Liver (tissue), 9 donors: Measurements from ENCODE around the gene ILDR1. TPM values are rescaled to one million over a fixed set of nuclear protein-coding genes. Genes with fewer than 3 reads are reported as not detected.

ENCODE experiments used
- DNase-seq: peaks from one replicate; pipeline ENCODE4 v3.0.0-alpha.2; 2017; ENCODE audit warnings: low spot score
- H3K27ac ChIP-seq, 2 donors: one replicate each; pipeline ENCODE4 v1.7.0; 2013; ENCODE audit warnings: inconsistent platforms in 2 of 2, low read length in 2 of 2, control low read depth in 1 of 2, low read depth in 1 of 2, mild to moderate bottlenecking in 1 of 2
- H3K27me3 ChIP-seq, 4 donors: one replicate each; pipeline versions ENCODE4 v1.6.1 to v1.7.0; 2013; ENCODE audit warnings: low read length in 3 of 4, inconsistent platforms in 1 of 4, mild to moderate bottlenecking in 1 of 4, moderate library complexity in 1 of 4; ENCODE audit not compliant: control insufficient read depth in 4 of 4, insufficient read depth in 4 of 4
- H3K36me3 ChIP-seq, 4 donors: one replicate each; pipeline versions ENCODE4 v1.6.1 to v1.7.0; 2013; ENCODE audit warnings: low read length in 3 of 4, mild to moderate bottlenecking in 3 of 4, low read depth in 1 of 4, moderate library complexity in 1 of 4; ENCODE audit not compliant: control insufficient read depth in 4 of 4, insufficient read depth in 3 of 4
- H3K4me1 ChIP-seq, 4 donors: one replicate each; pipeline versions ENCODE4 v1.6.1 to v1.7.0; 2013; ENCODE audit warnings: low read length in 3 of 4, mild to moderate bottlenecking in 3 of 4, moderate library complexity in 1 of 4; ENCODE audit not compliant: control insufficient read depth in 4 of 4, insufficient read depth in 4 of 4
- H3K4me3 ChIP-seq, 3 donors: one replicate each; pipeline versions ENCODE4 v1.6.1 to v1.7.0; 2013; ENCODE audit warnings: low read length in 3 of 3, control low read depth in 1 of 3, low read depth in 1 of 3, mild to moderate bottlenecking in 1 of 3
- H3K9ac ChIP-seq, 2 donors: one replicate each; pipeline ENCODE4 v1.7.0; 2013; ENCODE audit warnings: low read length in 2 of 2, mild to moderate bottlenecking in 2 of 2, moderate library complexity in 2 of 2, control low read depth in 1 of 2, low read depth in 1 of 2
- H3K9me3 ChIP-seq, 4 donors: one replicate each; pipeline versions ENCODE4 v1.6.1 to v1.7.0; 2013; ENCODE audit warnings: low read length in 3 of 4; ENCODE audit not compliant: control insufficient read depth in 4 of 4
- ATF3 ChIP-seq: IDR thresholded peaks from 2 replicates; pipeline ENCODE4 v1.6.1; 2016; ENCODE audit warnings: antibody characterized with exemption
- EGR1 ChIP-seq, 2 donors: IDR thresholded peaks; 2 replicates each; pipeline ENCODE4 v1.6.1; 2016 to 2018; ENCODE audit warnings: antibody characterized with exemption in 2 of 2, low read depth in 2 of 2
- HNF4A ChIP-seq, 2 donors: conservative IDR thresholded peaks; 2 replicates each; pipeline ENCODE4 v1.6.1; 2016; ENCODE audit warnings: antibody characterized with exemption in 2 of 2, mild to moderate bottlenecking in 2 of 2
- RAD21 ChIP-seq, 2 donors: IDR thresholded peaks; 2 replicates each; pipeline ENCODE4 v1.6.1; 2016; ENCODE audit warnings: antibody characterized with exemption in 2 of 2, mild to moderate bottlenecking in 2 of 2
- REST ChIP-seq: IDR thresholded peaks from 2 replicates; pipeline ENCODE4 v1.6.1; 2016; ENCODE audit warnings: antibody characterized with exemption, mild to moderate bottlenecking
- SP1 ChIP-seq: IDR thresholded peaks from 2 replicates; pipeline ENCODE4 v1.6.1; 2018; ENCODE audit warnings: antibody characterized with exemption, mild to moderate bottlenecking
- YY1 ChIP-seq: IDR thresholded peaks from 2 replicates; pipeline ENCODE4 v1.6.1; 2016; ENCODE audit warnings: antibody characterized with exemption, mild to moderate bottlenecking
- WGBS: extraction: QIAGEN DNeasy Blood & Tissue Kit; methylation state at CpG from one replicate; pipeline ENCODE4 v1.1.7; 2013; 5-methylcytosine and 5-hydroxymethylcytosine counted together
- polyA plus RNA-seq, 2 donors: library from polyadenylated mRNA; stranded (reverse) in 1 of 2; unstranded in 1 of 2; fragments of 200-250 nt in 1 of 2; fragments of >200 nt in 1 of 2; fragmentation: Nextera tagmentation in 1 of 2; extraction: Ambion mirVana in 1 of 2; gene quantifications; one replicate each; pipeline versions ENCODE4 v1.2.1 to v1.2.3, GENCODE V29; 2013 to 2015
- total RNA-seq, 2 donors: library from RNA; depleted of rRNA; stranded (reverse); fragments of >200 nt; gene quantifications; one replicate each; pipeline ENCODE4 v1.2.3, GENCODE V29; 2014
- TF ChIP-seq, protein P1 (sequence below): fragments of 150-350 bp; IDR thresholded peaks from 2 replicates; pipeline ENCODE4 v1.5.1; 2017; ENCODE audit warnings: improper control_type of control experiment, low read depth, low read length; ENCODE audit not compliant: missing input control
- TF ChIP-seq, protein P2 (sequence below): IDR thresholded peaks from 2 replicates; pipeline ENCODE4 v1.6.1; 2016; ENCODE audit warnings: antibody characterized with exemption
- donor health status: healthy.
- donor health status: healthy.
- donor health status: healthy.
- donor health status: healthy.
- donor health status: healthy.

The ILDR1 gene
- total and polyA plus RNA-seq, 4 donors: 0.07 to 1.7 (median 0.19) TPM

DNA sequence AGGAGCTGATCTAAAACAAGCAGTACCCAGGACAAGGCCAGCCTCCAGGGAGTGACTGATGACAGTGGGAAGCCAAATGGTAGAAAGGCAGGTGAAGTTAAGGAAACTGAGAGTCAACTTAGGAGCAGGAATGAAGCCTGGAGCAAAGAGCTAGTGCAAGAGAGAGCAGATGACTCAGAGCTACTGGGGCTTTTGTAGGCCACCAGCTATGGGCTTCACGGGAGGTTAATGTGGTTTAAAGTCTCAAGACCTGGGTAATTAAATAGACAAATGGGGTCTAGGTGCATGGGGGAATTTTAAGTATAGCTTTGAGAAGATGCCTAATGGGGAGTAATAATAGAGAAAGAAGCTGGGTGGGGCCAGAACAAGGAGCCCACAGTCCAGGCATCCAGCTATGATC, 36.2 kb upstream of the ILDR1 start:
- H3K9me3 ChIP-seq: no peaks in the 10 kb centered on the region
- H3K4me1 ChIP-seq: no peaks in the 10 kb centered on the region
- TF ChIP-seq, protein P1, sequence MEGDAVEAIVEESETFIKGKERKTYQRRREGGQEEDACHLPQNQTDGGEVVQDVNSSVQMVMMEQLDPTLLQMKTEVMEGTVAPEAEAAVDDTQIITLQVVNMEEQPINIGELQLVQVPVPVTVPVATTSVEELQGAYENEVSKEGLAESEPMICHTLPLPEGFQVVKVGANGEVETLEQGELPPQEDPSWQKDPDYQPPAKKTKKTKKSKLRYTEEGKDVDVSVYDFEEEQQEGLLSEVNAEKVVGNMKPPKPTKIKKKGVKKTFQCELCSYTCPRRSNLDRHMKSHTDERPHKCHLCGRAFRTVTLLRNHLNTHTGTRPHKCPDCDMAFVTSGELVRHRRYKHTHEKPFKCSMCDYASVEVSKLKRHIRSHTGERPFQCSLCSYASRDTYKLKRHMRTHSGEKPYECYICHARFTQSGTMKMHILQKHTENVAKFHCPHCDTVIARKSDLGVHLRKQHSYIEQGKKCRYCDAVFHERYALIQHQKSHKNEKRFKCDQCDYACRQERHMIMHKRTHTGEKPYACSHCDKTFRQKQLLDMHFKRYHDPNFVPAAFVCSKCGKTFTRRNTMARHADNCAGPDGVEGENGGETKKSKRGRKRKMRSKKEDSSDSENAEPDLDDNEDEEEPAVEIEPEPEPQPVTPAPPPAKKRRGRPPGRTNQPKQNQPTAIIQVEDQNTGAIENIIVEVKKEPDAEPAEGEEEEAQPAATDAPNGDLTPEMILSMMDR: no peak
- no peak overlapping the region for H3K4me3 ChIP-seq
- no peaks in the 10 kb centered on the region for H3K36me3 ChIP-seq
- no peak for DNase-seq
- whole genome bisulfite sequencing: 82% methylated on average over 1 of the region's 1 CpG
- no peaks in the 10 kb centered on the region for H3K27me3 ChIP-seq
- no peak overlapping the region for H3K27ac ChIP-seq
- no peak overlapping the region for H3K9ac ChIP-seq

- Histone ChIP-seq H3K36me3 (no peaks in the 10 kb centered on the region), H3K9me3 (no peaks in the 10 kb centered on the region), H3K27ac (no peak overlapping the region), H3K4me1 (no peaks in the 10 kb centered on the region), H3K4me3 (no peak overlapping the region), H3K27me3 (peaks cover 0 to 3% (median 0%) of the 10 kb centered on the region in 4 donors), H3K9ac (no peak overlapping the region)
- 93% methylated on average over 2 of the region's 2 CpGs for WGBS
- no peak for TF ChIP-seq SP1
- no peak for TF ChIP-seq ATF3
- TF ChIP-seq, protein P1: no peak
- no peak for TF ChIP-seq YY1
- no peak for TF ChIP-seq HNF4A (conservative IDR thresholded peaks at IDR 0.05)
- TF ChIP-seq EGR1 (IDR thresholded peaks at IDR 0.05; ENCODE audit: low read depth in 2 of 2): no peak
- no peak for TF ChIP-seq REST
- TF ChIP-seq RAD21 (IDR thresholded peaks at IDR 0.05): no peak
- TF ChIP-seq, protein P2, sequence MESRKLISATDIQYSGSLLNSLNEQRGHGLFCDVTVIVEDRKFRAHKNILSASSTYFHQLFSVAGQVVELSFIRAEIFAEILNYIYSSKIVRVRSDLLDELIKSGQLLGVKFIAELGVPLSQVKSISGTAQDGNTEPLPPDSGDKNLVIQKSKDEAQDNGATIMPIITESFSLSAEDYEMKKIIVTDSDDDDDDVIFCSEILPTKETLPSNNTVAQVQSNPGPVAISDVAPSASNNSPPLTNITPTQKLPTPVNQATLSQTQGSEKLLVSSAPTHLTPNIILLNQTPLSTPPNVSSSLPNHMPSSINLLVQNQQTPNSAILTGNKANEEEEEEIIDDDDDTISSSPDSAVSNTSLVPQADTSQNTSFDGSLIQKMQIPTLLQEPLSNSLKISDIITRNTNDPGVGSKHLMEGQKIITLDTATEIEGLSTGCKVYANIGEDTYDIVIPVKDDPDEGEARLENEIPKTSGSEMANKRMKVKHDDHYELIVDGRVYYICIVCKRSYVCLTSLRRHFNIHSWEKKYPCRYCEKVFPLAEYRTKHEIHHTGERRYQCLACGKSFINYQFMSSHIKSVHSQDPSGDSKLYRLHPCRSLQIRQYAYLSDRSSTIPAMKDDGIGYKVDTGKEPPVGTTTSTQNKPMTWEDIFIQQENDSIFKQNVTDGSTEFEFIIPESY: no peak
- DNase-seq: no peak
These were observed 35.6 kb upstream of the ILDR1 start for GRCh38 chr3:122057671-122058070.
